Inferior parietal cortex (tissue), 1 donor: ENCODE results near the gene CYP27C1.
"Not testable (repeated sequence)": the region's sequence is repeated elsewhere in the genome, so short reads cannot be mapped to it uniquely, and the experiment has no call there.

Source experiments
- DNase-seq: peaks from one replicate; pipeline ENCODE4 v3.0.0-alpha.2; 2016; ENCODE audit errors: extremely low spot score

The CYP27C1 gene

GRCh38 chr2:127173057-127173456, 47.0 kb downstream of the CYP27C1 start:
- no peak for DNase-seq

GRCh38 chr2:127172306-127172705, 47.8 kb downstream of the CYP27C1 start:
- no peak for DNase-seq

- DNase-seq = no peak
Measured at GRCh38 chr2:127170452-127171197, 49.5 kb downstream of the CYP27C1 start.

- DNase-seq = no peak
Measured at GRCh38 chr2:127170021-127170420, 50.1 kb downstream of the CYP27C1 start.

- DNase-seq = no peak
Measured at GRCh38 chr2:127169066-127169660, 50.9 kb downstream of the CYP27C1 start.

- no peak for DNase-seq
Measured at GRCh38 chr2:127166231-127166860, 53.8 kb downstream of the CYP27C1 start.

GRCh38 chr2:127165539-127165935, 54.6 kb downstream of the CYP27C1 start:
- no peak for DNase-seq

- DNase-seq = no peak
Measured at GRCh38 chr2:127164761-127165538, 55.1 kb downstream of the CYP27C1 start.

- DNase-seq = no peak
Measured at GRCh38 chr2:127163921-127164320, 56.2 kb downstream of the CYP27C1 start.

- not testable (repeated sequence) for DNase-seq
Measured at GRCh38 chr2:127163090-127163406, 57.1 kb downstream of the CYP27C1 start.

GRCh38 chr2:127162261-127163089, 57.6 kb downstream of the CYP27C1 start:
- no peak for DNase-seq

GRCh38 chr2:127161176-127162136, 58.6 kb downstream of the CYP27C1 start:
- no peak for DNase-seq

- DNase-seq = no peak
Measured at GRCh38 chr2:127160676-127161075, 59.4 kb downstream of the CYP27C1 start.

GRCh38 chr2:127159543-127159942, 60.6 kb downstream of the CYP27C1 start:
- no peak for DNase-seq

- DNase-seq = no peak
Measured at GRCh38 chr2:127158614-127159290, 61.3 kb downstream of the CYP27C1 start.

- no peak for DNase-seq
Measured at GRCh38 chr2:127157651-127158485, 62.2 kb downstream of the CYP27C1 start.

- no peak for DNase-seq
Measured at GRCh38 chr2:127157114-127157513, 63.0 kb downstream of the CYP27C1 start.

GRCh38 chr2:127155947-127156346, 64.2 kb downstream of the CYP27C1 start:
- DNase-seq = no peak
